K562 treated with DMSO at 1 percent for 24 hours (cell line): ENCODE data around the gene RNPS1. TPM values are rescaled to one million over a fixed set of nuclear protein-coding genes. Genes with fewer than 3 reads are reported as not detected.

Experiments used
- total RNA-seq: library from RNA; unstranded; fragments of 300-600 nt; gene quantifications from 2 replicates; pipeline ENCODE4 v1.2.3, GENCODE V29; 2022; ENCODE audit warnings: low read depth; ENCODE audit not compliant: insufficient read depth

RNPS1 gene
- total RNA-seq = 229 and 242 TPM in 2 replicates

GRCh38 chr16:2267913-2268666, at the start of gene RNPS1:
Gene RNPS1, minus strand, starts transcription at chr16:2268126. Its CDS starts 3,483 bp downstream, at chr16:2264643.

GRCh38 chr16:2251296-2252111, 16.4 kb downstream of the RNPS1 start, which contains the start of gene ECI1:
Gene ECI1, minus strand, starts transcription at chr16:2251587. Its CDS starts 21 bp downstream, at chr16:2251566.

GRCh38 chr16:2236337-2237101, 31.4 kb downstream of the RNPS1 start, which contains the start of gene DNASE1L2:
Gene DNASE1L2, plus strand, starts transcription at chr16:2236444. Its CDS starts 373 bp downstream, at chr16:2236817.

GRCh38 chr16:2223221-2223941, 44.5 kb downstream of the RNPS1 start, which contains the start of gene E4F1:
Gene E4F1, plus strand, starts transcription at chr16:2223591. Its CDS starts 23 bp downstream, at chr16:2223614.

GRCh38 chr16:2214719-2214968, 53.3 kb downstream of the RNPS1 start, which contains the start of gene PGP:
Gene PGP, minus strand, starts transcription at chr16:2214840. Its CDS starts 63 bp downstream, at chr16:2214777.

GRCh38 chr16:2210386-2211365, 57.2 kb downstream of the RNPS1 start, which contains the start of gene BRICD5:
Gene BRICD5, minus strand, starts transcription at chr16:2210863. Its CDS starts 30 bp downstream, at chr16:2210833.

GRCh38 chr16:2205104-2205966, 62.6 kb downstream of the RNPS1 start, which contains the start of gene MLST8:
Gene MLST8, plus strand, starts transcription at chr16:2205454. Its CDS starts 632 bp downstream, at chr16:2206086.

Other genes with a start within 250 kb of the RNPS1 start
- gene NPW, start 248.3 kb downstream of the RNPS1 start, total RNA-seq = 3.2 and 4.2 TPM in 2 replicates
- 28.4 and 30.8 TPM in 2 replicates for gene NHERF2, start 241.2 kb downstream of the RNPS1 start, total RNA-seq
- 31.0 and 36.5 TPM in 2 replicates for gene NTHL1, start 220.3 kb downstream of the RNPS1 start, total RNA-seq
- gene TSC2, start 220.1 kb downstream of the RNPS1 start, total RNA-seq = 69.9 and 72.9 TPM in 2 replicates
- gene PKD1, start 132.2 kb downstream of the RNPS1 start, total RNA-seq = 95.2 and 111 TPM in 2 replicates
- gene RAB26, start 119.5 kb downstream of the RNPS1 start, total RNA-seq = 4.4 and 5.8 TPM in 2 replicates
- gene TRAF7, start 112.3 kb downstream of the RNPS1 start, total RNA-seq = 114 and 120 TPM in 2 replicates
- gene CASKIN1, start 71.5 kb downstream of the RNPS1 start, total RNA-seq = 2.6 and 3.7 TPM in 2 replicates
- gene MLST8, start 62.7 kb downstream of the RNPS1 start, total RNA-seq = 58.9 and 88.9 TPM in 2 replicates
- 12.8 and 15.0 TPM in 2 replicates for gene BRICD5, start 57.3 kb downstream of the RNPS1 start, total RNA-seq
- 90.8 and 100 TPM in 2 replicates for gene PGP, start 53.3 kb downstream of the RNPS1 start, total RNA-seq
- gene E4F1, start 44.5 kb downstream of the RNPS1 start, total RNA-seq = 49.6 and 60.2 TPM in 2 replicates
- gene DNASE1L2, start 31.7 kb downstream of the RNPS1 start, total RNA-seq = 5.9 and 7.8 TPM in 2 replicates
- 445 and 473 TPM in 2 replicates for gene ECI1, start 16.5 kb downstream of the RNPS1 start, total RNA-seq
- gene ABCA3, start 72.6 kb upstream of the RNPS1 start, total RNA-seq = 30.6 and 32.9 TPM in 2 replicates
- gene CCNF, start 161.3 kb upstream of the RNPS1 start, total RNA-seq = 49.2 and 49.5 TPM in 2 replicates
- gene TEDC2, start 192.0 kb upstream of the RNPS1 start, total RNA-seq = 31.1 and 36.0 TPM in 2 replicates
- 0.13 and 0.32 TPM in 2 replicates for gene NTN3, start 203.2 kb upstream of the RNPS1 start, total RNA-seq
- 14.7 and 16.0 TPM in 2 replicates for gene TBC1D24, start 207.0 kb upstream of the RNPS1 start, total RNA-seq
- gene ATP6V0C, start 245.8 kb upstream of the RNPS1 start, total RNA-seq = 594 and 612 TPM in 2 replicates